Breast epithelium (tissue), 4 donors: ENCODE measurements around the gene TGM2. TPM values are rescaled to one million over a fixed set of nuclear protein-coding genes. Genes with fewer than 3 reads are reported as not detected.

Experiments used
- DNase-seq, 2 donors: peaks; one replicate each; pipeline ENCODE4 v3.0.0-alpha.2; 2019; ENCODE audit warnings: low spot score in 2 of 2
- H3K27ac ChIP-seq, 2 donors: fragments of 200-600 bp; sonication (generic) in 1 of 2; one replicate each; pipeline ENCODE4 v1.5.1; 2016 to 2019; ENCODE audit warnings: mild to moderate bottlenecking in 1 of 2
- H3K27me3 ChIP-seq, 2 donors: fragments of 200-600 bp; sonication (generic) in 1 of 2; one replicate each; pipeline versions ENCODE4 v1.5.1 to v1.6.0; 2017 to 2019; ENCODE audit warnings: control low read depth in 1 of 2, mild to moderate bottlenecking in 1 of 2
- H3K36me3 ChIP-seq: fragments of 200-600 bp; one replicate; pipeline ENCODE4 v1.5.1; 2019
- H3K4me1 ChIP-seq, 2 donors: fragments of 200-600 bp; sonication (generic); one replicate each; pipeline ENCODE4 v1.5.1; 2016 to 2019; ENCODE audit warnings: control low read depth in 1 of 2
- H3K4me3 ChIP-seq, 3 donors: fragments of 200-600 bp; sonication (generic); 1 replicate in 2 of 3; 2 replicates in 1 of 3; pipeline ENCODE4 v1.5.1; 2016 to 2019; ENCODE audit warnings: mild to moderate bottlenecking in 3 of 3, moderate library complexity in 2 of 3
- H3K9me3 ChIP-seq, 2 donors: fragments of 200-600 bp; sonication (generic) in 1 of 2; one replicate each; pipeline ENCODE4 v1.5.1; 2016 to 2019; ENCODE audit warnings: control low read depth in 1 of 2
- CTCF ChIP-seq, 3 donors: fragments of 450-650 bp; IDR thresholded peaks; one replicate each; pipeline ENCODE4 v1.5.1; 2016 to 2017; ENCODE audit warnings: antibody characterized with exemption in 3 of 3, mild to moderate bottlenecking in 3 of 3, moderate library complexity in 3 of 3
- POLR2A ChIP-seq: fragments of 450-650 bp; IDR thresholded peaks from one replicate; pipeline ENCODE4 v1.6.1; 2016; ENCODE audit warnings: antibody characterized with exemption, mild to moderate bottlenecking, moderate library complexity
- POLR2AphosphoS5 ChIP-seq, 3 donors: sonication (generic); formaldehyde crosslinking; IDR thresholded peaks; one replicate each; pipeline ENCODE4 v1.6.1; 2017; ENCODE audit warnings: antibody characterized with exemption in 3 of 3
- intact Hi-C: fragments of 100-400 bp; cut with DNase I; formaldehyde crosslinking; loops from one replicate; pipeline ENCODE4 v1.15.1; 2023; ENCODE audit warnings: low total_unique reads
- total RNA-seq, 3 donors: library from RNA; depleted of rRNA; stranded (reverse); fragments of >200 nt; gene quantifications; one replicate each; pipeline ENCODE4 v1.1.0, GENCODE V29; 2016

TGM2 gene
- total RNA-seq, 3 donors from 2014 or later = 10.7 to 44.9 (median 15.2) TPM

- Histone ChIP-seq H3K4me3 (no peak overlapping the region), H3K4me1 (peaks cover 0 to 10% of the 10 kb centered on the region in 2 donors)
- intact Hi-C loops = no loop called here
Measured at GRCh38 chr20:38113401-38114325, 51.4 kb downstream of the TGM2 start.

GRCh38 chr20:38112930-38113294 is 52.2 kb downstream of the TGM2 start:
- H3K27ac ChIP-seq = no peak overlapping the region
- H3K9me3 ChIP-seq = no peaks in the 10 kb centered on the region
- H3K36me3 ChIP-seq = no peaks in the 10 kb centered on the region
- no peaks in the 10 kb centered on the region for H3K27me3 ChIP-seq
- H3K4me1 ChIP-seq = peaks cover 0 to 10% of the 10 kb centered on the region in 2 donors
- H3K4me3 ChIP-seq = no peak overlapping the region
- intact Hi-C loops = no loop called here
- TF ChIP-seq POLR2AphosphoS5 (IDR thresholded peaks at IDR 0.05) (no peak), CTCF (IDR thresholded peaks at IDR 0.05) (no peak), POLR2A (no peak)
- no peak for DNase-seq

More at GRCh38 chr20:38113401-38114325, 51.4 kb downstream of the TGM2 start:
- no peaks in the 10 kb centered on the region for H3K9me3 ChIP-seq
- no peak for TF ChIP-seq POLR2AphosphoS5 (IDR thresholded peaks at IDR 0.05)
- TF ChIP-seq CTCF (IDR thresholded peaks at IDR 0.05) = no peak
- no peak for TF ChIP-seq POLR2A
- DNase-seq = no peak
- H3K27me3 ChIP-seq = no peaks in the 10 kb centered on the region
- no peaks in the 10 kb centered on the region for H3K36me3 ChIP-seq
- no peak overlapping the region for H3K27ac ChIP-seq

- Histone ChIP-seq H3K4me1 (peaks cover 0 to 10% of the 10 kb centered on the region in 2 donors), H3K9me3 (no peaks in the 10 kb centered on the region), H3K27me3 (no peaks in the 10 kb centered on the region), H3K36me3 (no peaks in the 10 kb centered on the region), H3K27ac (no peak overlapping the region), H3K4me3 (no peak overlapping the region)
- TF ChIP-seq POLR2A = no peak
- TF ChIP-seq CTCF (IDR thresholded peaks at IDR 0.05) = no peak
- TF ChIP-seq POLR2AphosphoS5 (IDR thresholded peaks at IDR 0.05) = no peak
- intact Hi-C loops = no loop called here
- DNase-seq = peak in 1 of 2 donors; percentile 9
Measured at GRCh38 chr20:38112261-38112929, 52.7 kb downstream of the TGM2 start.

GRCh38 chr20:38111366-38112232 is 53.5 kb downstream of the TGM2 start:
- intact Hi-C loops = no loop called here
- DNase-seq = no peak
- H3K27ac ChIP-seq = peak overlapping the region in 1 of 2 donors; percentile 12
- no peaks in the 10 kb centered on the region for H3K27me3 ChIP-seq
- H3K36me3 ChIP-seq = no peaks in the 10 kb centered on the region
- TF ChIP-seq POLR2AphosphoS5 (IDR thresholded peaks at IDR 0.05) = no peak
- H3K4me3 ChIP-seq = no peak overlapping the region
- no peaks in the 10 kb centered on the region for H3K9me3 ChIP-seq
- H3K4me1 ChIP-seq = peaks cover 0 to 10% of the 10 kb centered on the region in 2 donors

- TF ChIP-seq POLR2AphosphoS5 (IDR thresholded peaks at IDR 0.05) (no peak), POLR2A (no peak), CTCF (IDR thresholded peaks at IDR 0.05) (no peak)
- intact Hi-C loops = no loop called here
- peak in 1 of 2 donors; percentile 9 for DNase-seq
- H3K4me3 ChIP-seq = no peak overlapping the region
- H3K4me1 ChIP-seq = peaks cover 0 to 10% of the 10 kb centered on the region in 2 donors
- H3K36me3 ChIP-seq = no peaks in the 10 kb centered on the region
- no peaks in the 10 kb centered on the region for H3K9me3 ChIP-seq
- peak overlapping the region; percentile 27 to 70 for H3K27ac ChIP-seq
- no peaks in the 10 kb centered on the region for H3K27me3 ChIP-seq
Measured at GRCh38 chr20:38110525-38111178, 54.4 kb downstream of the TGM2 start.
